ENCODE data around the gene CARNS1.
A peak's percentile ranks its signal among the peaks of the same experiment; 100 is the strongest.

The CARNS1 gene

GRCh38 chr11:67468759-67469507 lies 53.5 kb downstream of the CARNS1 start, which contains the start of gene TMEM134:
TSS of gene TMEM134 (minus strand) at chr11:67469251. CDS start at chr11:67469192, 59 bp downstream.
- TF ChIP-seq, protein P1, sequence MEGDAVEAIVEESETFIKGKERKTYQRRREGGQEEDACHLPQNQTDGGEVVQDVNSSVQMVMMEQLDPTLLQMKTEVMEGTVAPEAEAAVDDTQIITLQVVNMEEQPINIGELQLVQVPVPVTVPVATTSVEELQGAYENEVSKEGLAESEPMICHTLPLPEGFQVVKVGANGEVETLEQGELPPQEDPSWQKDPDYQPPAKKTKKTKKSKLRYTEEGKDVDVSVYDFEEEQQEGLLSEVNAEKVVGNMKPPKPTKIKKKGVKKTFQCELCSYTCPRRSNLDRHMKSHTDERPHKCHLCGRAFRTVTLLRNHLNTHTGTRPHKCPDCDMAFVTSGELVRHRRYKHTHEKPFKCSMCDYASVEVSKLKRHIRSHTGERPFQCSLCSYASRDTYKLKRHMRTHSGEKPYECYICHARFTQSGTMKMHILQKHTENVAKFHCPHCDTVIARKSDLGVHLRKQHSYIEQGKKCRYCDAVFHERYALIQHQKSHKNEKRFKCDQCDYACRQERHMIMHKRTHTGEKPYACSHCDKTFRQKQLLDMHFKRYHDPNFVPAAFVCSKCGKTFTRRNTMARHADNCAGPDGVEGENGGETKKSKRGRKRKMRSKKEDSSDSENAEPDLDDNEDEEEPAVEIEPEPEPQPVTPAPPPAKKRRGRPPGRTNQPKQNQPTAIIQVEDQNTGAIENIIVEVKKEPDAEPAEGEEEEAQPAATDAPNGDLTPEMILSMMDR (IDR thresholded peaks at IDR 0.05; ENCODE audit: control insufficient read depth, insufficient read depth, low read depth, low read length, missing control alignments) = peak; percentile 43
- H3K4me3 ChIP-seq (ENCODE audit: control insufficient read depth, low read depth, low read length) = peak within 1 kb of the TSS; percentile 87
- peak; percentile 61 for DNase-seq (ENCODE audit: low read depth)

GRCh38 chr11:67469508-67469811 lies 54.0 kb downstream of the CARNS1 start:
- TF ChIP-seq, protein P1 (IDR thresholded peaks at IDR 0.05; ENCODE audit: control insufficient read depth, insufficient read depth, low read depth, low read length, missing control alignments) = no peak
- peak overlapping the region; percentile 87 for H3K4me3 ChIP-seq (ENCODE audit: control insufficient read depth, low read depth, low read length)
- no peak for DNase-seq (ENCODE audit: low read depth)

DNA sequence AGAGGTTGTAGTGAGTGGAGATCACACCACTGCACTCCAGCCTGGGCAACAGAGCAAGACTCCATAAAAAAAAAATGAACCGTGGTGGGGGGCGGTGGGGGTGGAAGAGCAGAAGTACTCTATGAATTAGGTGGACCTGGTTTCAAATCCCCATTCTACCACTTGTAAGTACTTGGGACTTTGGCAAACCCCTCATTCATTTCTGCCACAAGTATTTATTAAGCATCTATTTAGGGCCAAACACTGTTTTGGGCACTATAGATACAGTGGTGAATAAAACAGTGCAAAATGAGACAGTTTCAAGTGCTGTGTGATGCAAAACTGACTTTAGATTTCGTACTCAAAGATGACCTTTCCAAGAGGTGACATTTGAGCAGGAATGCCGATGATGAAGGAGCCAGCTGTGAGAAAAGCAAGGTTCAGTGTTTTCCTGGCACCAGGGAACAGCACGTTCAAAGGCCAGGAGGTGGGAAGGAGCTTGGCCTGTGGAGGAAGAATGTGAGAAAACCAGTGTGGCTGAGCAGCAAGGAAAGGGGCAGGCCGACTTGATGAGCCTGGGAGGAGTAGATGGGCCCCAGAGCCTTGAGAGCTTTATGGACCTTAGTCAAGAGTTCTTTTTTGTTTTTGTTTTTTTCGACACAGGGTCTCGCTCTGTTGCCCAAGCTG lies 55.0 kb downstream of the CARNS1 start:
- TF ChIP-seq, protein P1 (IDR thresholded peaks at IDR 0.05; ENCODE audit: control insufficient read depth, insufficient read depth, low read depth, low read length, missing control alignments) = no peak
- no peak for DNase-seq (ENCODE audit: low read depth)
- H3K4me3 ChIP-seq (ENCODE audit: control insufficient read depth, low read depth, low read length) = no peak overlapping the region

- DNase-seq (ENCODE audit: low read depth) = no peak
- TF ChIP-seq, protein P1 (IDR thresholded peaks at IDR 0.05; ENCODE audit: control insufficient read depth, insufficient read depth, low read depth, low read length, missing control alignments) = no peak
- no peak overlapping the region for H3K4me3 ChIP-seq (ENCODE audit: control insufficient read depth, low read depth, low read length)
These were observed 57.4 kb downstream of the CARNS1 start for GRCh38 chr11:67472882-67473281.

Measured in AG09309 (cell line).